Endothelial cell of umbilical vein (primary cell): ENCODE results near the gene CETN3.

Source experiments
- EZH2 ChIP-seq: IDR thresholded peaks from 2 replicates; pipeline ENCODE4 v1.6.1; 2012; ENCODE audit warnings: borderline replicate concordance, low read depth, mild to moderate bottlenecking, moderate library complexity, low read length, inconsistent platforms; ENCODE audit not compliant: severe bottlenecking
- POLR2A ChIP-seq: IDR thresholded peaks from 2 replicates; pipeline ENCODE4 v1.6.1; 2012; ENCODE audit warnings: low read depth, mild to moderate bottlenecking, control low read depth, low read length
- POLR2AphosphoS5 ChIP-seq: IDR thresholded peaks from 2 replicates; pipeline ENCODE4 v1.6.1; 2012; ENCODE audit warnings: low read depth, mild to moderate bottlenecking, control low read depth, low read length, moderate library complexity; ENCODE audit not compliant: insufficient read depth
- TF ChIP-seq, protein P1 (sequence below), 2 donors: IDR thresholded peaks; 1 replicate in 1 of 2; 2 replicates in 1 of 2; pipeline ENCODE4 v1.5.1; 2011; ENCODE audit warnings: low read length in 2 of 2, mild to moderate bottlenecking in 2 of 2, moderate library complexity in 2 of 2, control low read depth in 1 of 2, inconsistent platforms in 1 of 2, low read depth in 1 of 2; ENCODE audit not compliant: insufficient read depth in 1 of 2; ENCODE audit errors: extremely low read depth in 1 of 2
- TF ChIP-seq, protein P2 (sequence below): IDR thresholded peaks from 2 replicates; pipeline ENCODE4 v1.6.1; 2011; ENCODE audit not compliant: insufficient read depth, insufficient read length

DNA sequence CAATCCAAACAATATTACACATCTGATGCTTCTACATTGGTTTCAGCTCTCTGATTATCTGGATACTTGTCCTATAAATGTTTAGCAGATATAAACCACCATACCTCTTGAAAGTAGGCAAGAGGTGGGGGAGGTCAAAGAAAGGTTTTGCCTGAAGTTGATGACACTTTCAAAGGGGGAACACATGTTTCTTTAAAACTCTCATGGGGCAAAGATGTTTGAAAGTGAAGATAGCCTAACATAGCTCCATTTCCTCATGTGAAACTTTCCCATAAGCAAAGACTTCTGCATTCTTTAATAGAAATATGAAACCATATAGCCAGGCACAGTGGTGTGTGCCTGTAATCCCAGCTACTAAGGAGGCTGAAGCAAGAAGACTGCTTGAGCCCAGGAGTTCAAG lies 62.1 kb downstream of the CETN3 start:
- no peak for TF ChIP-seq POLR2A
- TF ChIP-seq, protein P1, sequence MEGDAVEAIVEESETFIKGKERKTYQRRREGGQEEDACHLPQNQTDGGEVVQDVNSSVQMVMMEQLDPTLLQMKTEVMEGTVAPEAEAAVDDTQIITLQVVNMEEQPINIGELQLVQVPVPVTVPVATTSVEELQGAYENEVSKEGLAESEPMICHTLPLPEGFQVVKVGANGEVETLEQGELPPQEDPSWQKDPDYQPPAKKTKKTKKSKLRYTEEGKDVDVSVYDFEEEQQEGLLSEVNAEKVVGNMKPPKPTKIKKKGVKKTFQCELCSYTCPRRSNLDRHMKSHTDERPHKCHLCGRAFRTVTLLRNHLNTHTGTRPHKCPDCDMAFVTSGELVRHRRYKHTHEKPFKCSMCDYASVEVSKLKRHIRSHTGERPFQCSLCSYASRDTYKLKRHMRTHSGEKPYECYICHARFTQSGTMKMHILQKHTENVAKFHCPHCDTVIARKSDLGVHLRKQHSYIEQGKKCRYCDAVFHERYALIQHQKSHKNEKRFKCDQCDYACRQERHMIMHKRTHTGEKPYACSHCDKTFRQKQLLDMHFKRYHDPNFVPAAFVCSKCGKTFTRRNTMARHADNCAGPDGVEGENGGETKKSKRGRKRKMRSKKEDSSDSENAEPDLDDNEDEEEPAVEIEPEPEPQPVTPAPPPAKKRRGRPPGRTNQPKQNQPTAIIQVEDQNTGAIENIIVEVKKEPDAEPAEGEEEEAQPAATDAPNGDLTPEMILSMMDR (IDR thresholded peaks at IDR 0.05; ENCODE audit: extremely low read depth in 1 of 2, insufficient read depth in 1 of 2, low read depth in 1 of 2, low read length in 2 of 2), result no peak
- TF ChIP-seq, protein P2, sequence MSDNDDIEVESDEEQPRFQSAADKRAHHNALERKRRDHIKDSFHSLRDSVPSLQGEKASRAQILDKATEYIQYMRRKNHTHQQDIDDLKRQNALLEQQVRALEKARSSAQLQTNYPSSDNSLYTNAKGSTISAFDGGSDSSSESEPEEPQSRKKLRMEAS, result no peak
- TF ChIP-seq EZH2, result no peak
- TF ChIP-seq POLR2AphosphoS5, result no peak
